ENCODE measurements around the gene MRPL9. TPM values are rescaled to one million over a fixed set of nuclear protein-coding genes. Genes with fewer than 3 reads are reported as not detected.
A peak's percentile ranks its signal among the peaks of the same experiment; 100 is the strongest.

Gene MRPL9
- total RNA-seq, 6 experiments from 2014 or later = 91.4 to 116 (median 96.2) TPM

- Mint-ChIP-seq H3K4me1 (ENCODE audit: low read depth) (peaks cover 12% of the 10 kb centered on the region), H3K4me3 (peak overlapping the region; percentile 75)
Observed at GRCh38 chr1:151728151-151729054, 34.9 kb downstream of the MRPL9 start.

GRCh38 chr1:151723726-151724370 is 39.4 kb downstream of the MRPL9 start:
- DNase-seq = no peak

More at GRCh38 chr1:151728151-151729054, 34.9 kb downstream of the MRPL9 start:
- no peaks in the 10 kb centered on the region for H3K36me3 Mint-ChIP-seq (ENCODE audit: low read depth)
- TF ChIP-seq CTCF (IDR thresholded peaks at IDR 0.05) = no peak
- peak overlapping the region; percentile 17; the same call in 1 of the 2 replicates for H3K27ac Mint-ChIP-seq
- H3K9me3 Mint-ChIP-seq = no peaks in the 10 kb centered on the region
- DNase-seq = peak; percentile 52
- H3K27me3 Mint-ChIP-seq (ENCODE audit: insufficient read depth) = peaks cover 41% of the 10 kb centered on the region

GRCh38 chr1:151721788-151722510 is 41.3 kb downstream of the MRPL9 start:
- Mint-ChIP-seq H3K36me3 (ENCODE audit: low read depth) (no peaks in the 10 kb centered on the region), H3K27me3 (ENCODE audit: insufficient read depth) (peaks cover 72% of the 10 kb centered on the region), H3K4me3 (peak overlapping the region; percentile 84), H3K27ac (no peak overlapping the region), H3K4me1 (ENCODE audit: low read depth) (peaks cover 24% of the 10 kb centered on the region), H3K9me3 (no peaks in the 10 kb centered on the region)
- no peak for DNase-seq
- TF ChIP-seq CTCF (IDR thresholded peaks at IDR 0.05) = no peak

More at GRCh38 chr1:151723726-151724370, 39.4 kb downstream of the MRPL9 start:
- no peak overlapping the region for H3K27ac Mint-ChIP-seq
- peaks cover 31% of the 10 kb centered on the region for H3K4me1 Mint-ChIP-seq (ENCODE audit: low read depth)
- no peak for TF ChIP-seq CTCF (IDR thresholded peaks at IDR 0.05)
- peaks cover 61% of the 10 kb centered on the region for H3K27me3 Mint-ChIP-seq (ENCODE audit: insufficient read depth)
- no peak overlapping the region for H3K4me3 Mint-ChIP-seq
- no peaks in the 10 kb centered on the region for H3K9me3 Mint-ChIP-seq
- H3K36me3 Mint-ChIP-seq (ENCODE audit: low read depth) = no peaks in the 10 kb centered on the region

- Mint-ChIP-seq H3K36me3 (ENCODE audit: low read depth) (no peaks in the 10 kb centered on the region), H3K4me3 (peak within 1 kb of the TSS; percentile 84), H3K9me3 (no peaks in the 10 kb centered on the region), H3K4me1 (ENCODE audit: low read depth) (peaks cover 26% of the 10 kb centered on the region), H3K27me3 (ENCODE audit: insufficient read depth) (peaks cover 73% of the 10 kb centered on the region), H3K27ac (peak within 1 kb of the TSS; percentile 42; the same call in 1 of the 2 replicates)
- TF ChIP-seq CTCF (IDR thresholded peaks at IDR 0.05) = no peak
- no peak for DNase-seq
Observed at GRCh38 chr1:151720974-151721787, 42.1 kb downstream of the MRPL9 start, which contains the start of gene RIIAD1. RIIAD1 (plus strand) TSS chr1:151721522; CDS start chr1:151721537, 15 bp downstream.
